Spleen (tissue), 11 donors: ENCODE results near the gene NEDD4L. TPM values are rescaled to one million over a fixed set of nuclear protein-coding genes. Genes with fewer than 3 reads are reported as not detected.

Experiments used
- DNase-seq: peaks from one replicate; pipeline ENCODE4 v3.0.0-alpha.2; 2020
- H3K27ac ChIP-seq, 8 donors: fragments of 200-600 bp; sonication (generic) in 7 of 8; 1 replicate in 4 of 8; 2 replicates in 4 of 8; pipeline versions ENCODE4 v1.5.0 to v1.8.0; 2016 to 2021; ENCODE audit warnings: inconsistent platforms in 4 of 8, mild to moderate bottlenecking in 4 of 8, moderate library complexity in 1 of 8
- H3K27me3 ChIP-seq, 7 donors: fragments of 200-600 bp; sonication (generic) in 6 of 7; replicated peaks in 1 of 7; 1 replicate in 4 of 7; 2 replicates in 3 of 7; pipeline versions ENCODE4 v1.5.0 to v1.8.0; 2016 to 2021; ENCODE audit warnings: inconsistent platforms in 3 of 7, mild to moderate bottlenecking in 1 of 7
- H3K36me3 ChIP-seq, 6 donors: fragments of 200-600 bp; sonication (generic) in 5 of 6; 1 replicate in 4 of 6; 2 replicates in 2 of 6; pipeline versions ENCODE4 v1.5.0 to v1.8.0; 2016 to 2021; ENCODE audit warnings: inconsistent platforms in 2 of 6
- H3K4me1 ChIP-seq, 6 donors: fragments of 200-600 bp; sonication (generic) in 5 of 6; 1 replicate in 3 of 6; 2 replicates in 3 of 6; pipeline versions ENCODE4 v1.5.0 to v1.8.0; 2016 to 2021; ENCODE audit warnings: inconsistent platforms in 3 of 6
- H3K4me3 ChIP-seq, 8 donors: fragments of 200-600 bp; sonication (generic) in 7 of 8; 1 replicate in 4 of 8; 2 replicates in 4 of 8; pipeline versions ENCODE4 v1.5.0 to v1.8.0; 2016 to 2021; ENCODE audit warnings: inconsistent platforms in 4 of 8, mild to moderate bottlenecking in 4 of 8, moderate library complexity in 2 of 8
- H3K9me3 ChIP-seq, 8 donors: fragments of 200-600 bp; sonication (generic) in 7 of 8; 1 replicate in 4 of 8; 2 replicates in 4 of 8; pipeline versions ENCODE4 v1.5.0 to v1.8.0; 2016 to 2021; ENCODE audit warnings: inconsistent platforms in 4 of 8
- CTCF ChIP-seq, 11 experiments: fragments of 200-600 bp in 7 of 11; fragments of 450-650 bp in 4 of 11; sonication (generic) in 4 of 11; IDR thresholded peaks in 8 of 11; conservative IDR thresholded peaks in 3 of 11; 1 replicate in 7 of 11; 2 replicates in 4 of 11; pipeline versions ENCODE4 v1.4.0 to v1.8.0; 2016 to 2021; ENCODE audit warnings: antibody characterized with exemption in 11 of 11, inconsistent platforms in 4 of 11, mild to moderate bottlenecking in 1 of 11
- POLR2A ChIP-seq, 3 donors: fragments of 450-650 bp; IDR thresholded peaks; one replicate each; pipeline ENCODE4 v1.5.1; 2017; ENCODE audit warnings: antibody characterized with exemption in 3 of 3, mild to moderate bottlenecking in 1 of 3
- POLR2AphosphoS5 ChIP-seq, 3 donors: sonication (generic); formaldehyde crosslinking; IDR thresholded peaks; one replicate each; pipeline ENCODE4 v1.5.1; 2017; ENCODE audit warnings: antibody characterized with exemption in 3 of 3
- WGBS, 5 donors: extraction: QIAGEN DNeasy Blood & Tissue Kit in 3 of 5; methylation state at CpG; one replicate each; pipeline versions ENCODE4 v1.1.5 to v1.1.7; 2013 to 2018; 5-methylcytosine and 5-hydroxymethylcytosine counted together
- intact Hi-C: fragments of 100-400 bp; cut with DNase I; formaldehyde crosslinking; loops from one replicate; pipeline ENCODE4 v1.15.0; 2023; ENCODE audit warnings: low total_unique reads
- polyA plus RNA-seq, 3 donors: library from polyadenylated mRNA; stranded (reverse); fragments of 200-250 nt; gene quantifications; one replicate each; pipeline ENCODE4 v1.2.1, GENCODE V29; 2013
- total RNA-seq, 7 donors: library from RNA; depleted of rRNA in 3 of 7; stranded (reverse); fragments of >200 nt in 3 of 7; fragmentation: NEBNext Ultra II Directional in 4 of 7; extraction: Animal tissue kit (Norgen Biotek cat#: 25700) in 4 of 7; gene quantifications; one replicate each; pipeline versions ENCODE4 v1.1.0 to v1.2.1, GENCODE V29; 2016 to 2021
- donor health status: healthy with polysubstance abuse.
- donor health status: DM: no; HTN: no; CAD: no; lungs with moderate emphysema.
- donor health status: DM: no; HTN: no; CAD: no.
- donor health status: Bipolar disorder and iron deficiency.
- donor health status: healthy.
- donor health status: DM: no; HTN: no; CAD: no.
- donor health status: DM: yes; HTN: yes; CAD: no.

Gene NEDD4L
- total and polyA plus RNA-seq, 10 donors: 8.7 to 26.9 (median 18.3) TPM

- DNase-seq: no peak
- Histone ChIP-seq H3K27ac (no peak overlapping the region), H3K4me1 (peaks cover 0 to 10% (median 0%) of the 10 kb centered on the region in 6 donors), H3K36me3 (no peaks in the 10 kb centered on the region), H3K4me3 (no peak overlapping the region), H3K9me3 (no peaks in the 10 kb centered on the region), H3K27me3 (no peaks in the 10 kb centered on the region)
- intact Hi-C loops: no loop called here
- 86 to 90% (median 88%) methylated on average over 11 of the region's 11 CpGs for WGBS, 5 donors
- TF ChIP-seq POLR2AphosphoS5 (IDR thresholded peaks at IDR 0.05) (no peak), CTCF (IDR thresholded peaks at IDR 0.05 in 8 of 11, conservative IDR thresholded peaks at IDR 0.05 in 3 of 11) (no peak), POLR2A (IDR thresholded peaks at IDR 0.05) (no peak)
Observed at GRCh38 chr18:58287353-58288274, 243.6 kb downstream of the NEDD4L start.

- peaks cover 0 to 10% (median 0%) of the 10 kb centered on the region in 6 donors for H3K4me1 ChIP-seq
- H3K27ac ChIP-seq: no peak overlapping the region
- H3K27me3 ChIP-seq: no peaks in the 10 kb centered on the region
- no peak for DNase-seq
- H3K4me3 ChIP-seq: no peak overlapping the region
- intact Hi-C loops: no loop called here
- TF ChIP-seq POLR2AphosphoS5 (IDR thresholded peaks at IDR 0.05) (no peak), CTCF (IDR thresholded peaks at IDR 0.05 in 8 of 11, conservative IDR thresholded peaks at IDR 0.05 in 3 of 11) (no peak), POLR2A (IDR thresholded peaks at IDR 0.05) (no peak)
- H3K36me3 ChIP-seq: no peaks in the 10 kb centered on the region
- H3K9me3 ChIP-seq: no peaks in the 10 kb centered on the region
- WGBS, 5 donors: 68 to 79% (median 73%) methylated on average over 10 of the region's 10 CpGs
Observed at GRCh38 chr18:58288921-58289797, 245.1 kb downstream of the NEDD4L start.

DNA sequence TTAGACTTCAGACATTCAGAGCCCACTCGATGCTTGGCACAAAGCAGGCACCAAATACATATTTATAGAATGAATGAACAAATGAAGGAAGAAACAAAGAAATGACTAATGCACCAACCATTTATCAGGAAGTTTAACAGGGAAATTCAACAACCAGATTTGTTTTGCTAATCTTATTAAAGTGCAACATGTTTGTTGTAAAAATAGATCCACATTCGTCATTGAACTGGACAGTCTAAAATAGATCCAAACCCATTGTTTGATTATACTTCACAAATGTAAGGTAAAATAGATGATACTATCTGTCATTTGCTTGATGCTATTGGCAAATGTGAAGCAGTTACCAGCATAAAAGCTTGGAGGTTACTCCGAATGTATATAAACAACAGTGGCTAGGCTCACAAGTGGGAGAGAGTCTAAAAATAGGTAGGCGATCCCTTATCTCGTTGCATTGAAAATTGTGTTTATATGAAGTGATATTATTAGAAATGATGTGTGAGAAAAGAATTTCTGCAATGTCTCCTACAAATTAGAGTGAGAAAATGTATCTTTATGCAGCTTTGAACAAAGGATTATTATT, 246.2 kb downstream of the NEDD4L start:
- Histone ChIP-seq H3K27me3 (no peaks in the 10 kb centered on the region), H3K4me3 (no peak overlapping the region), H3K4me1 (peaks cover 0 to 10% (median 0%) of the 10 kb centered on the region in 6 donors), H3K36me3 (no peaks in the 10 kb centered on the region), H3K9me3 (no peaks in the 10 kb centered on the region), H3K27ac (no peak overlapping the region)
- TF ChIP-seq POLR2AphosphoS5 (IDR thresholded peaks at IDR 0.05): no peak
- TF ChIP-seq CTCF (IDR thresholded peaks at IDR 0.05 in 8 of 11, conservative IDR thresholded peaks at IDR 0.05 in 3 of 11): no peak
- TF ChIP-seq POLR2A (IDR thresholded peaks at IDR 0.05): no peak
- WGBS, 5 donors: 75 to 88% (median 84%) methylated on average over 5 of the region's 5 CpGs
- DNase-seq: no peak
- intact Hi-C loops: no loop called here
